Neural cell (in vitro differentiated cells): ENCODE data around the gene RPAP2. TPM values are rescaled to one million over a fixed set of nuclear protein-coding genes. Genes with fewer than 3 reads are reported as not detected.

Experiments
- H2AFZ ChIP-seq: fragments of 200-600, 300-800 bp; sonication (generic), shearing (Covaris generic); 2 replicates; pipeline ENCODE4 v1.6.0; 2014; ENCODE audit warnings: low read depth, mild to moderate bottlenecking, antibody characterized with exemption, low read length, moderate library complexity
- H3F3A ChIP-seq: fragments of 200-600 bp; shearing (Covaris generic); 2 replicates; pipeline ENCODE4 v1.6.1; 2016; ENCODE audit warnings: mild to moderate bottlenecking, moderate library complexity, mixed read lengths, antibody characterized with exemption, low read length; ENCODE audit not compliant: insufficient read depth, poor library complexity, severe bottlenecking
- H3K27ac ChIP-seq: fragments of 200-600, 300-800 bp; sonication (generic), shearing (Covaris generic); 2 replicates; pipeline ENCODE4 v1.5.1; 2014; ENCODE audit warnings: mild to moderate bottlenecking, low read length, moderate library complexity
- H3K27me3 ChIP-seq: fragments of 300-800, 200-600 bp; sonication (generic), shearing (Covaris generic); 2 replicates; pipeline ENCODE4 v1.6.0; 2014; ENCODE audit warnings: mild to moderate bottlenecking, low read depth, low read length, moderate library complexity; ENCODE audit not compliant: insufficient read depth
- H3K36me3 ChIP-seq: fragments of 300-800, 200-600 bp; sonication (generic), shearing (Covaris generic); 2 replicates; pipeline ENCODE4 v1.5.1; 2014; ENCODE audit warnings: mild to moderate bottlenecking, antibody characterized with exemption, low read length, moderate library complexity; ENCODE audit not compliant: insufficient read depth
- H3K4me2 ChIP-seq: fragments of 300-800, 200-600 bp; sonication (generic), shearing (Covaris generic); 2 replicates; pipeline ENCODE4 v1.6.0; 2014; ENCODE audit warnings: mild to moderate bottlenecking, low read length
- H3K4me3 ChIP-seq: fragments of 300-800, 200-600 bp; sonication (generic), shearing (Covaris generic); 2 replicates; pipeline ENCODE4 v1.5.1; 2014; ENCODE audit warnings: mild to moderate bottlenecking, low read length, moderate library complexity
- H3K79me2 ChIP-seq: fragments of 200-600 bp; shearing (Covaris generic); replicated peaks from 2 replicates; pipeline ENCODE4 v1.6.0; 2014; ENCODE audit warnings: mild to moderate bottlenecking, low read length, moderate library complexity; ENCODE audit not compliant: insufficient read depth
- H3K9ac ChIP-seq: fragments of 300-800, 200-600 bp; sonication (generic), shearing (Covaris generic); 2 replicates; pipeline ENCODE4 v1.6.1; 2016; ENCODE audit warnings: mild to moderate bottlenecking, low read length, mixed read lengths
- H3K9me2 ChIP-seq: fragments of 200-600 bp; shearing (Covaris generic); 2 replicates; pipeline ENCODE4 v1.6.1; 2016; ENCODE audit warnings: mild to moderate bottlenecking, low read length, mixed read lengths; ENCODE audit not compliant: insufficient read depth
- H3K9me3 ChIP-seq: fragments of 200-600, 300-800 bp; sonication (generic), shearing (Covaris generic); 2 replicates; pipeline ENCODE4 v1.6.1; 2016; ENCODE audit warnings: mild to moderate bottlenecking, mixed run types, low read length, moderate library complexity, mixed read lengths
- H4K20me1 ChIP-seq: fragments of 200-600 bp; shearing (Covaris generic); 2 replicates; pipeline ENCODE4 v1.6.1; 2016; ENCODE audit warnings: mild to moderate bottlenecking, mixed run types; ENCODE audit not compliant: insufficient read depth
- CTCF ChIP-seq: fragments of 450-650 bp; IDR thresholded peaks from 2 replicates; pipeline ENCODE4 v1.5.1; 2014; ENCODE audit warnings: antibody characterized with exemption, mild to moderate bottlenecking, moderate library complexity; ENCODE audit not compliant: poor library complexity, severe bottlenecking
- EP300 ChIP-seq: fragments of 450-650 bp; conservative IDR thresholded peaks from 2 replicates; pipeline ENCODE4 v1.6.1; 2014; ENCODE audit warnings: antibody characterized with exemption, mild to moderate bottlenecking, moderate library complexity; ENCODE audit not compliant: poor library complexity, severe bottlenecking
- EZH2 ChIP-seq: fragments of 200-600, 300-800 bp; shearing (Covaris generic), sonication (generic); IDR thresholded peaks from 2 replicates; pipeline ENCODE4 v1.6.1; 2014; ENCODE audit warnings: antibody characterized with exemption, low read length, borderline replicate concordance, mild to moderate bottlenecking; ENCODE audit not compliant: insufficient read depth, poor library complexity, severe bottlenecking
- MXI1 ChIP-seq: fragments of 450-650 bp; conservative IDR thresholded peaks from 2 replicates; pipeline ENCODE4 v1.6.1; 2014; ENCODE audit warnings: antibody characterized with exemption, mild to moderate bottlenecking; ENCODE audit not compliant: poor library complexity, severe bottlenecking
- POLR2AphosphoS5 ChIP-seq: IDR thresholded peaks from 2 replicates; pipeline ENCODE4 v1.6.1; 2012
- RAD21 ChIP-seq: fragments of 450-650 bp; conservative IDR thresholded peaks from 2 replicates; pipeline ENCODE4 v1.6.1; 2014; ENCODE audit warnings: antibody characterized with exemption, mild to moderate bottlenecking, moderate library complexity
- REST ChIP-seq: IDR thresholded peaks from 2 replicates; pipeline ENCODE4 v1.6.1; 2012; ENCODE audit warnings: borderline replicate concordance
- SMC3 ChIP-seq: fragments of 450-650 bp; conservative IDR thresholded peaks from 2 replicates; pipeline ENCODE4 v1.6.1; 2014; ENCODE audit warnings: antibody characterized with exemption, mild to moderate bottlenecking, moderate library complexity; ENCODE audit not compliant: poor library complexity
- TAF1 ChIP-seq: IDR thresholded peaks from 2 replicates; pipeline ENCODE4 v1.6.1; 2012; ENCODE audit warnings: low read depth
- polyA plus RNA-seq: library from polyadenylated mRNA; depleted of rRNA; stranded (reverse); fragments of >200 nt; gene quantifications from 2 replicates; pipeline ENCODE4 v1.2.3, GENCODE V29; 2014

Gene RPAP2
- polyA plus RNA-seq, 1 donor from 2014 or later = 9.3 TPM

GRCh38 chr1:92315766-92316599, 17.1 kb downstream of the RPAP2 start:
- Histone ChIP-seq H3K27me3 (no peaks in the 10 kb centered on the region), H3K36me3 (no peaks in the 10 kb centered on the region), H3F3A (no peaks in the 10 kb centered on the region), H3K4me3 (no peak overlapping the region), H4K20me1 (no peaks in the 10 kb centered on the region), H3K79me2 (no peaks in the 10 kb centered on the region), H3K9me2 (no peaks in the 10 kb centered on the region), H3K27ac (no peak overlapping the region), H2AFZ (no peak overlapping the region), H3K4me2 (no peak overlapping the region), H3K9me3 (no peaks in the 10 kb centered on the region), H3K9ac (no peak overlapping the region)
- TF ChIP-seq RAD21 = no peak
- TF ChIP-seq SMC3 = no peak
- TF ChIP-seq POLR2AphosphoS5 = no peak
- no peak for TF ChIP-seq EP300
- TF ChIP-seq REST = no peak
- TF ChIP-seq EZH2 = no peak
- TF ChIP-seq CTCF = no peak
- no peak for TF ChIP-seq MXI1
- no peak for TF ChIP-seq TAF1

- Histone ChIP-seq H3K9ac (no peak overlapping the region), H4K20me1 (no peaks in the 10 kb centered on the region), H3K27me3 (no peaks in the 10 kb centered on the region), H3K27ac (no peak overlapping the region), H3K4me3 (no peak overlapping the region), H2AFZ (no peak overlapping the region), H3K4me2 (no peak overlapping the region), H3K79me2 (no peaks in the 10 kb centered on the region), H3F3A (no peaks in the 10 kb centered on the region), H3K36me3 (no peaks in the 10 kb centered on the region), H3K9me2 (no peaks in the 10 kb centered on the region), H3K9me3 (no peaks in the 10 kb centered on the region)
- TF ChIP-seq SMC3 = no peak
These were observed 19.1 kb downstream of the RPAP2 start for GRCh38 chr1:92317836-92318493.
